Measurements from ENCODE around the gene LIMA1. TPM values are rescaled to one million over a fixed set of nuclear protein-coding genes. Genes with fewer than 3 reads are reported as not detected.

Gene LIMA1
- total RNA-seq, 1 donor from 2014 or later, result 81.1 TPM

DNA sequence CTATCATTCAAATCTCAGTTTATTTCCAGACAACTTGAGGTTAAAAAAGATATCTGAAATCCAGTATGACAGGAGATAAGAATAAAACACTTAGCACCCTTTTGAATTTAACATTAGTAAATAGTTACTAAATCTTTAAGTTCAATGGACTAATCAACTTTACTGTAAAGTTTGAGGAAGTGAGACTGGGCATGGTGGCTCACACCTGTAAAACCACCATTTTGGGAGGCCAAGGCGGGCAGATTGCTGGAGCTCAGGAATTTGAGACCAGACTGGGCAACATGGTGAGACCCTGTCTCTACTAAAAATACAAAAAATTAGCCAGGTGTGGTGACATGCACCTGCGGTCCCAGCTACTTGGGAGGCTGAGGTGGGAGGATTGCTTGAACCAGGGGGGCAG is 75.9 kb downstream of the LIMA1 start:
- no peaks in the 10 kb centered on the region for H3K9me3 ChIP-seq
- H3K36me3 ChIP-seq, result peaks cover 37% of the 10 kb centered on the region
- ATAC-seq, result no peak
- intact Hi-C loops (cut with DNase I), result no loop called here
- H3K4me1 ChIP-seq, result peaks cover 11% of the 10 kb centered on the region
- H3K27ac ChIP-seq, result no peak overlapping the region
- H3K27me3 ChIP-seq, result no peaks in the 10 kb centered on the region
- TF ChIP-seq CTCF (IDR thresholded peaks at IDR 0.05), result no peak
- DNase-seq, result no peak
- H3K4me3 ChIP-seq, result no peak overlapping the region

GRCh38 chr12:50205648-50206047 is 77.7 kb downstream of the LIMA1 start:
- no peak for DNase-seq
- no peaks in the 10 kb centered on the region for H3K27me3 ChIP-seq
- H3K36me3 ChIP-seq, result peaks cover 54% of the 10 kb centered on the region
- H3K4me1 ChIP-seq, result no peaks in the 10 kb centered on the region
- no peak for ATAC-seq
- H3K27ac ChIP-seq, result no peak overlapping the region
- intact Hi-C loops (cut with DNase I), result no loop called here
- no peak overlapping the region for H3K4me3 ChIP-seq
- H3K9me3 ChIP-seq, result no peaks in the 10 kb centered on the region
- TF ChIP-seq CTCF (IDR thresholded peaks at IDR 0.05), result no peak

DNA sequence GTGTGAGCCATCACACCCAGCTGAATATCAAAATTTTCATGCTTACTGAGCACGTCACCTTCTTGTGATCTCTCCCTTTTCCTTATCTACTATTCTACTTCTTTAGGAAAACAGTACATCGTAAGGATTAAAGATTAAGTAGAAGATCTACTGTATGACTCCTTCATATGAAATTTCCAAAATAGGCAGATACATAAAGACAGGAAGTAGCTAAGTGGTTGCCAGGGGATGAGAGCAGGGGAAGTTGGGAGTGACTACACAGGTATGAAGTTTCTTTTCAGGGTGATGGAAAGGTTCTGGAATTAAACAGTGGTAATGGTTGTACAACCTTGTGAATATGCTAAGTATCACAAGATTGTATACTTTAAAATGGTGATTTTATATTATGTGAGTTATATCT is 79.6 kb downstream of the LIMA1 start:
- H3K27ac ChIP-seq, result no peak overlapping the region
- no peak overlapping the region for H3K4me3 ChIP-seq
- no peaks in the 10 kb centered on the region for H3K27me3 ChIP-seq
- no peak for TF ChIP-seq CTCF (IDR thresholded peaks at IDR 0.05)
- H3K9me3 ChIP-seq, result no peaks in the 10 kb centered on the region
- no peaks in the 10 kb centered on the region for H3K4me1 ChIP-seq
- H3K36me3 ChIP-seq, result peaks cover 74% of the 10 kb centered on the region
- intact Hi-C loops (cut with DNase I), result no loop called here
- ATAC-seq (no peak), DNase-seq (no peak)

DNA sequence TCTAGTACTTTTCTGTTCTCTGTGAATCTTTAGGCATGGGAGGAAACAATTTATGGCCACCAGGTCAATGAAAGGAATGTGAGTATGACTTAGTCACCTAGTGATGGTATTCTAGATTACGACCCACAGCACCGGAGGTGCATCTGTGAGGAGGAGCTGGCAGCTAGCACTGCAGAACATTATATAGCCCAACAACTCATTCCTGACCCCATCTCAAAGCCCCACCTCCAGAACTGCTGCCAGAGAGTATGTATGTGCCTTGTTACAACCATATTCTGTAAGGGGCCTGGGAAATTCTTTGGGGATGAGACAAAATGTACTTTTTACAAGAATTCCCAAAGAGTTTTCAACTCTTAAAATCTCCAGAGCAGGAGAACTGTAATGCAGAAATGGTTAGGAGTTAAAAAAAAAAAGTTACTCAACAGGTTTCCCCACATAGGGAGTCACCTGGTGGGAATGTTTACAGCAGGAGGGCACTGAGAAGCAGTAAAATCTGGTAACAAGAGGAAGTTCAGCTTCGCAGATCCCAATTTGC is 81.3 kb downstream of the LIMA1 start:
- H3K4me3 ChIP-seq, result no peak overlapping the region

GRCh38 chr12:50200552-50201273 is 82.6 kb downstream of the LIMA1 start:
- Histone ChIP-seq H3K9me3 (no peaks in the 10 kb centered on the region), H3K27ac (no peak overlapping the region), H3K4me1 (peaks cover 3% of the 10 kb centered on the region), H3K27me3 (no peaks in the 10 kb centered on the region), H3K36me3 (peaks cover 87% of the 10 kb centered on the region), H3K4me3 (no peak overlapping the region)
- DNase-seq (no peak), ATAC-seq (no peak)
- TF ChIP-seq CTCF (IDR thresholded peaks at IDR 0.05), result no peak
- intact Hi-C loops (cut with DNase I), result no loop called here

More for the DNA sequence above, 81.3 kb downstream of the LIMA1 start:
- Histone ChIP-seq H3K27me3 (no peaks in the 10 kb centered on the region), H3K36me3 (peaks cover 89% of the 10 kb centered on the region), H3K4me1 (peaks cover 3% of the 10 kb centered on the region), H3K27ac (no peak overlapping the region), H3K9me3 (no peaks in the 10 kb centered on the region)
- no peak for DNase-seq
- peak; percentile 76 for ATAC-seq
- no peak for TF ChIP-seq CTCF (IDR thresholded peaks at IDR 0.05)
- intact Hi-C loops (cut with DNase I), result no loop called here
